Effector memory CD8-positive, alpha-beta T cell (primary cell): ENCODE results near the gene TBL1X.
A peak's percentile ranks its signal among the peaks of the same experiment; 100 is the strongest.

Experiments used
- ATAC-seq: fragments of 150-1000 bp; cut with Tn5 transposase; replicated peaks from 2 replicates; pipeline ENCODE4 v1.10.0; 2021; ENCODE audit warnings: mild to moderate bottlenecking, moderate library complexity
- DNase-seq, 3 experiments: peaks; one replicate each; pipeline ENCODE4 v3.0.0; 2021
- H3K27ac Mint-ChIP-seq, 2 donors: one replicate each; pipeline ENCODE4 v1.8.0; 2022; ENCODE audit warnings: mild to moderate bottlenecking in 2 of 2, mixed read lengths in 2 of 2, moderate library complexity in 2 of 2
- H3K27me3 Mint-ChIP-seq, 2 donors: one replicate each; pipeline ENCODE4 v1.8.0; 2022; ENCODE audit warnings: mixed read lengths in 2 of 2
- H3K36me3 Mint-ChIP-seq: one replicate; pipeline ENCODE4 v1.8.0; 2022; ENCODE audit warnings: mild to moderate bottlenecking, moderate library complexity, mixed read lengths; ENCODE audit not compliant: insufficient read depth
- H3K4me1 Mint-ChIP-seq, 2 donors: one replicate each; pipeline ENCODE4 v1.8.0; 2022; ENCODE audit warnings: low read depth in 2 of 2, mixed read lengths in 2 of 2
- H3K4me3 Mint-ChIP-seq, 2 donors: one replicate each; pipeline ENCODE4 v1.8.0; 2022; ENCODE audit warnings: mild to moderate bottlenecking in 2 of 2, mixed read lengths in 2 of 2, moderate library complexity in 2 of 2
- H3K9me3 Mint-ChIP-seq, 2 donors: one replicate each; pipeline ENCODE4 v1.8.0; 2022; ENCODE audit warnings: mixed read lengths in 2 of 2

Gene TBL1X

GRCh38 chrX:9647431-9647830 is 182.6 kb downstream of the TBL1X start:
- DNase-seq (no peak), ATAC-seq (no peak)
- Mint-ChIP-seq H3K27me3 (no peaks in the 10 kb centered on the region), H3K4me1 (peaks cover 7 to 14% of the 10 kb centered on the region in 2 donors), H3K27ac (peak overlapping the region in 1 of 2 donors; percentile 44), H3K36me3 (peaks cover 3% of the 10 kb centered on the region), H3K9me3 (no peaks in the 10 kb centered on the region), H3K4me3 (no peak overlapping the region)

GRCh38 chrX:9650091-9650490 is 185.2 kb downstream of the TBL1X start:
- no peak for ATAC-seq
- no peaks in the 10 kb centered on the region for H3K9me3 Mint-ChIP-seq
- peaks cover 8% of the 10 kb centered on the region for H3K36me3 Mint-ChIP-seq
- no peak overlapping the region for H3K27ac Mint-ChIP-seq
- DNase-seq: no peak
- H3K27me3 Mint-ChIP-seq: no peaks in the 10 kb centered on the region
- no peaks in the 10 kb centered on the region for H3K4me1 Mint-ChIP-seq
- H3K4me3 Mint-ChIP-seq: no peak overlapping the region

GRCh38 chrX:9651737-9652136 is 186.9 kb downstream of the TBL1X start:
- DNase-seq: no peak
- Mint-ChIP-seq H3K27me3 (no peaks in the 10 kb centered on the region), H3K4me3 (no peak overlapping the region), H3K27ac (no peak overlapping the region), H3K4me1 (no peaks in the 10 kb centered on the region), H3K9me3 (no peaks in the 10 kb centered on the region), H3K36me3 (peaks cover 9% of the 10 kb centered on the region)
- ATAC-seq: no peak

- Mint-ChIP-seq H3K36me3 (peaks cover 19% of the 10 kb centered on the region), H3K9me3 (no peaks in the 10 kb centered on the region), H3K4me1 (no peaks in the 10 kb centered on the region), H3K4me3 (no peak overlapping the region), H3K27ac (no peak overlapping the region), H3K27me3 (no peaks in the 10 kb centered on the region)
- ATAC-seq: no peak
- no peak for DNase-seq
Measured at GRCh38 chrX:9654929-9655328, 190.1 kb downstream of the TBL1X start.

- no peaks in the 10 kb centered on the region for H3K4me1 Mint-ChIP-seq
- no peak overlapping the region for H3K4me3 Mint-ChIP-seq
- no peaks in the 10 kb centered on the region for H3K9me3 Mint-ChIP-seq
- peaks cover 19% of the 10 kb centered on the region for H3K36me3 Mint-ChIP-seq
- no peak overlapping the region for H3K27ac Mint-ChIP-seq
- DNase-seq (no peak), ATAC-seq (no peak)
- no peaks in the 10 kb centered on the region for H3K27me3 Mint-ChIP-seq
Measured at GRCh38 chrX:9656277-9656676, 191.4 kb downstream of the TBL1X start.

GRCh38 chrX:9656871-9657270 is 192.0 kb downstream of the TBL1X start:
- peaks cover 19% of the 10 kb centered on the region for H3K36me3 Mint-ChIP-seq
- H3K4me3 Mint-ChIP-seq: no peak overlapping the region
- ATAC-seq (no peak), DNase-seq (no peak)
- H3K9me3 Mint-ChIP-seq: no peaks in the 10 kb centered on the region
- H3K27me3 Mint-ChIP-seq: no peaks in the 10 kb centered on the region
- H3K4me1 Mint-ChIP-seq: no peaks in the 10 kb centered on the region
- H3K27ac Mint-ChIP-seq: no peak overlapping the region

GRCh38 chrX:9657590-9658256 is 192.9 kb downstream of the TBL1X start:
- no peak overlapping the region for H3K4me3 Mint-ChIP-seq
- DNase-seq: no peak
- H3K27me3 Mint-ChIP-seq: no peaks in the 10 kb centered on the region
- H3K36me3 Mint-ChIP-seq: peaks cover 19% of the 10 kb centered on the region
- H3K4me1 Mint-ChIP-seq: no peaks in the 10 kb centered on the region
- H3K9me3 Mint-ChIP-seq: no peaks in the 10 kb centered on the region
- H3K27ac Mint-ChIP-seq: no peak overlapping the region
- no peak for ATAC-seq

- DNase-seq (no peak), ATAC-seq (no peak)
- no peaks in the 10 kb centered on the region for H3K9me3 Mint-ChIP-seq
- no peaks in the 10 kb centered on the region for H3K27me3 Mint-ChIP-seq
- no peak overlapping the region for H3K27ac Mint-ChIP-seq
- H3K4me3 Mint-ChIP-seq: no peak overlapping the region
- no peaks in the 10 kb centered on the region for H3K4me1 Mint-ChIP-seq
- H3K36me3 Mint-ChIP-seq: peaks cover 17% of the 10 kb centered on the region
Measured at GRCh38 chrX:9658409-9658808, 193.6 kb downstream of the TBL1X start.

- Mint-ChIP-seq H3K9me3 (no peaks in the 10 kb centered on the region), H3K36me3 (peaks cover 15% of the 10 kb centered on the region), H3K4me1 (no peaks in the 10 kb centered on the region), H3K27ac (no peak overlapping the region), H3K4me3 (no peak overlapping the region), H3K27me3 (no peaks in the 10 kb centered on the region)
- no peak for DNase-seq
- no peak for ATAC-seq
Measured at GRCh38 chrX:9659571-9660195, 194.8 kb downstream of the TBL1X start.

GRCh38 chrX:9662148-9662547 is 197.3 kb downstream of the TBL1X start:
- Mint-ChIP-seq H3K9me3 (no peaks in the 10 kb centered on the region), H3K4me3 (no peak overlapping the region), H3K4me1 (no peaks in the 10 kb centered on the region), H3K36me3 (peaks cover 8% of the 10 kb centered on the region), H3K27ac (no peak overlapping the region), H3K27me3 (no peaks in the 10 kb centered on the region)
- ATAC-seq: no peak
- no peak for DNase-seq

GRCh38 chrX:9663216-9663615 is 198.4 kb downstream of the TBL1X start:
- Mint-ChIP-seq H3K4me1 (no peaks in the 10 kb centered on the region), H3K27ac (no peak overlapping the region), H3K27me3 (no peaks in the 10 kb centered on the region), H3K9me3 (no peaks in the 10 kb centered on the region), H3K4me3 (no peak overlapping the region), H3K36me3 (peaks cover 6% of the 10 kb centered on the region)
- DNase-seq (no peak), ATAC-seq (no peak)

- H3K9me3 Mint-ChIP-seq: no peaks in the 10 kb centered on the region
- ATAC-seq (no peak), DNase-seq (no peak)
- no peak overlapping the region for H3K27ac Mint-ChIP-seq
- no peaks in the 10 kb centered on the region for H3K27me3 Mint-ChIP-seq
- no peaks in the 10 kb centered on the region for H3K4me1 Mint-ChIP-seq
- H3K4me3 Mint-ChIP-seq: no peak overlapping the region
- H3K36me3 Mint-ChIP-seq: peaks cover 4% of the 10 kb centered on the region
Measured at GRCh38 chrX:9664224-9664623, 199.4 kb downstream of the TBL1X start.

GRCh38 chrX:9665113-9665512 is 200.3 kb downstream of the TBL1X start:
- Mint-ChIP-seq H3K9me3 (no peaks in the 10 kb centered on the region), H3K36me3 (peaks cover under 1% of the 10 kb centered on the region), H3K4me3 (no peak overlapping the region), H3K27me3 (no peaks in the 10 kb centered on the region), H3K27ac (no peak overlapping the region), H3K4me1 (no peaks in the 10 kb centered on the region)
- DNase-seq: no peak
- ATAC-seq: no peak

- peaks cover 0 to 3% of the 10 kb centered on the region in 2 donors for H3K4me1 Mint-ChIP-seq
- H3K27me3 Mint-ChIP-seq: no peaks in the 10 kb centered on the region
- no peak overlapping the region for H3K4me3 Mint-ChIP-seq
- peaks cover 3% of the 10 kb centered on the region for H3K36me3 Mint-ChIP-seq
- no peak overlapping the region for H3K27ac Mint-ChIP-seq
- H3K9me3 Mint-ChIP-seq: no peaks in the 10 kb centered on the region
- DNase-seq (no peak), ATAC-seq (no peak)
Measured at GRCh38 chrX:9668537-9668936, 203.7 kb downstream of the TBL1X start.
